Measurements from ENCODE around the gene VRK2. TPM values are rescaled to one million over a fixed set of nuclear protein-coding genes. Genes with fewer than 3 reads are reported as not detected.

VRK2 gene
- total RNA-seq, 1 experiment from 2014 or later = 33.0 TPM

DNA sequence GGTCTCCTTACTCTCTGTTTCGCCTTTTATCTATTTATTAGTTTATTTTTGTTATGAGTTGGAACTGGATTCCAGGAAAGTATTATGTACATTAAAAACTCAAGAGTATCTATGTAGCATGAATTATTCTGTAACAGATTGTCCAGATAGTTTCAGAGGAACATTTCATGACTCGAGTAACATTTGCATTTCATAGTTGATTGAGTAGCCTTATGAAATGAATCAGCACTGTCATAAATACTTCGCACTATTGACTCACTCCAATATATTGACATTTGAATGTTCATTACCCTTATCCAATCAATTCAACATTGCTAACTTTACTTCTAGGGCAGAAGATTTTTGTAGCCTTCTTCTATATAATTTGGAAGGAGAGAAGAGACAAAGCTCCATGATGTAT, 11.3 kb upstream of the VRK2 start:
- no peak for DNase-seq (ENCODE audit: low read depth, low spot score)
- POLR2A ChIA-PET = no interaction called here
- ATAC-seq = no peak

More for the DNA sequence above, 11.3 kb upstream of the VRK2 start:
- peaks cover 0 to 7% of the 10 kb centered on the region in 2 experiments; a peak in 2 of 4 replicates for H3K4me1 ChIP-seq (ENCODE audit: control insufficient read depth in 1 of 2, insufficient read depth in 2 of 2, low read length in 2 of 2)
- H3K9me3 ChIP-seq (ENCODE audit: control insufficient read depth in 1 of 2, insufficient read depth in 1 of 2, low read depth in 1 of 2, low read length in 2 of 2) = no peaks in the 10 kb centered on the region
- CTCF ChIA-PET = no interaction called here
- intact Hi-C loops (cut with micrococcal nuclease) = no loop called here
- BruUV-seq (replicated peaks) = no TSS peak
- no peaks in the 10 kb centered on the region for H3K9me2 ChIP-seq (ENCODE audit: insufficient read depth)
- TF ChIP-seq YY1 (IDR thresholded peaks at IDR 0.05; ENCODE audit: extremely low read depth, insufficient replicate concordance, low read depth, low read length) (no peak), FOSL1 (IDR thresholded peaks at IDR 0.05; ENCODE audit: low read depth) (no peak), EZH2 (IDR thresholded peaks at IDR 0.05) (no peak), CEBPB (IDR thresholded peaks at IDR 0.05; ENCODE audit: low read depth) (no peak)
- TF ChIP-seq, protein P1, sequence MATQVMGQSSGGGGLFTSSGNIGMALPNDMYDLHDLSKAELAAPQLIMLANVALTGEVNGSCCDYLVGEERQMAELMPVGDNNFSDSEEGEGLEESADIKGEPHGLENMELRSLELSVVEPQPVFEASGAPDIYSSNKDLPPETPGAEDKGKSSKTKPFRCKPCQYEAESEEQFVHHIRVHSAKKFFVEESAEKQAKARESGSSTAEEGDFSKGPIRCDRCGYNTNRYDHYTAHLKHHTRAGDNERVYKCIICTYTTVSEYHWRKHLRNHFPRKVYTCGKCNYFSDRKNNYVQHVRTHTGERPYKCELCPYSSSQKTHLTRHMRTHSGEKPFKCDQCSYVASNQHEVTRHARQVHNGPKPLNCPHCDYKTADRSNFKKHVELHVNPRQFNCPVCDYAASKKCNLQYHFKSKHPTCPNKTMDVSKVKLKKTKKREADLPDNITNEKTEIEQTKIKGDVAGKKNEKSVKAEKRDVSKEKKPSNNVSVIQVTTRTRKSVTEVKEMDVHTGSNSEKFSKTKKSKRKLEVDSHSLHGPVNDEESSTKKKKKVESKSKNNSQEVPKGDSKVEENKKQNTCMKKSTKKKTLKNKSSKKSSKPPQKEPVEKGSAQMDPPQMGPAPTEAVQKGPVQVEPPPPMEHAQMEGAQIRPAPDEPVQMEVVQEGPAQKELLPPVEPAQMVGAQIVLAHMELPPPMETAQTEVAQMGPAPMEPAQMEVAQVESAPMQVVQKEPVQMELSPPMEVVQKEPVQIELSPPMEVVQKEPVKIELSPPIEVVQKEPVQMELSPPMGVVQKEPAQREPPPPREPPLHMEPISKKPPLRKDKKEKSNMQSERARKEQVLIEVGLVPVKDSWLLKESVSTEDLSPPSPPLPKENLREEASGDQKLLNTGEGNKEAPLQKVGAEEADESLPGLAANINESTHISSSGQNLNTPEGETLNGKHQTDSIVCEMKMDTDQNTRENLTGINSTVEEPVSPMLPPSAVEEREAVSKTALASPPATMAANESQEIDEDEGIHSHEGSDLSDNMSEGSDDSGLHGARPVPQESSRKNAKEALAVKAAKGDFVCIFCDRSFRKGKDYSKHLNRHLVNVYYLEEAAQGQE (IDR thresholded peaks at IDR 0.05; ENCODE audit: low read depth) = no peak
- TF ChIP-seq, protein P2, sequence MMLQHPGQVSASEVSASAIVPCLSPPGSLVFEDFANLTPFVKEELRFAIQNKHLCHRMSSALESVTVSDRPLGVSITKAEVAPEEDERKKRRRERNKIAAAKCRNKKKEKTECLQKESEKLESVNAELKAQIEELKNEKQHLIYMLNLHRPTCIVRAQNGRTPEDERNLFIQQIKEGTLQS (IDR thresholded peaks at IDR 0.05) = no peak
- H3K9ac ChIP-seq (ENCODE audit: low read length) = no peak overlapping the region
- H3K36me3 ChIP-seq (ENCODE audit: control insufficient read depth in 1 of 2, insufficient read depth in 2 of 2, low read length in 2 of 2) = no peaks in the 10 kb centered on the region
- no peak overlapping the region for H3K4me3 ChIP-seq (replicated peaks in 1 of 2; ENCODE audit: low read depth in 1 of 2, low read length in 2 of 2)
- no peak overlapping the region for H3K4me2 ChIP-seq (ENCODE audit: low read length)
- RAD21 ChIA-PET (ENCODE audit: low non-redundant PET in 1 of 2, low total read pairs in 2 of 2, uncharacterized antibody in 2 of 2, unreplicated experiment in 2 of 2) = no interaction called here
- H2AFZ ChIP-seq (ENCODE audit: low read depth, low read length, poor library complexity, severe bottlenecking) = no peak overlapping the region
- H4K20me1 ChIP-seq (ENCODE audit: insufficient read depth) = no peaks in the 10 kb centered on the region
- no peaks in the 10 kb centered on the region for H3K27me3 ChIP-seq (ENCODE audit: insufficient read depth, low read length)
- no peaks in the 10 kb centered on the region for H3K79me2 ChIP-seq (ENCODE audit: insufficient read depth, low read length)
- H3K27ac ChIP-seq (ENCODE audit: low read depth, low read length) = no peak overlapping the region
